ENCODE measurements around the gene CTBP1. TPM values are rescaled to one million over a fixed set of nuclear protein-coding genes. Genes with fewer than 3 reads are reported as not detected.

CTBP1 gene
- total and polyA plus RNA-seq, 4 experiments from 2014 or later: 39.3 to 195 (median 132) TPM

DNA sequence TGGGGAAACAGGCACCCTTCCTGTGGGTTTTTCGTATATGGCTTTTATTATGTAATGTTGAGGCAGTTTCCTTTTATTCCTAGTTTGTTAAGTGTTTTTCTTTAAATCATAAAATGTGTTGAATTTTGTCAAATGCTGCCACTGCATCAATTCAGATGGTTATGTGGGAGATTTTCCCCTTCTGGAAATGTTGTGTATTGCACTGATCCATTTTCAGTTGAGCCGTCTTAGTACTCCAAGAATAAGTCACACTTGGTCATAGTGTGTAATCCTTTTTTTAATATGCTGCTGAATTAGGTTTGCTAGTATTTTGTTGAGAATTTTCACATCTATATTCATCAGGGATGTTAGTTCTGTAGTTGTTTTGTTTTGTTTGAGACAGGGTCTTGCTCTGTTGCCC is 9.5 kb upstream of the CTBP1 start:
- intact Hi-C loops (cut with micrococcal nuclease): no loop called here
- ChIA-PET POLR2A (ENCODE audit: partially characterized antibody) (interaction anchor here (0.8 to 2.8 kb wide), 2 partner anchors 9 to 41 kb away, joined by 3 to 16 read pairs; partner anchors contain the start of gene CTBP1), CTCF (ENCODE audit: partially characterized antibody) (interaction anchor here (4.1 kb wide), 1 partner anchor 10 kb away, joined by 24 read pairs; no protein-coding TSS in a partner anchor)
- H3K27me3 ChIP-seq (ENCODE audit: insufficient read depth, low read length): no peaks in the 10 kb centered on the region
- no peaks in the 10 kb centered on the region for H3K27me3 Mint-ChIP-seq
- H3K4me1 Mint-ChIP-seq: peaks cover 29 to 69% (median 44%) of the 10 kb centered on the region in 4 donors
- no peak overlapping the region for H3K27ac ChIP-seq (ENCODE audit: low read depth, low read length)
- no peak overlapping the region for H3K4me3 ChIP-seq (ENCODE audit: low read length in 2 of 2)
- peak overlapping the region in 1 of 7 donors; percentile 71 for H3K27ac Mint-ChIP-seq
- no peak overlapping the region for H3K4me3 Mint-ChIP-seq
- no peak for DNase-seq
- H3K4me1 ChIP-seq (ENCODE audit: insufficient read depth, low read length): peaks cover 23% of the 10 kb centered on the region
- no peaks in the 10 kb centered on the region for H3K9me3 ChIP-seq (ENCODE audit: control insufficient read depth in 1 of 2, low read length in 2 of 2)
- H3K36me3 ChIP-seq (ENCODE audit: insufficient read depth, low read length): no peaks in the 10 kb centered on the region
- H3K9me3 Mint-ChIP-seq: peaks cover 0 to 8% (median 1%) of the 10 kb centered on the region in 8 donors
- no peaks in the 10 kb centered on the region for H3K36me3 Mint-ChIP-seq

DNA sequence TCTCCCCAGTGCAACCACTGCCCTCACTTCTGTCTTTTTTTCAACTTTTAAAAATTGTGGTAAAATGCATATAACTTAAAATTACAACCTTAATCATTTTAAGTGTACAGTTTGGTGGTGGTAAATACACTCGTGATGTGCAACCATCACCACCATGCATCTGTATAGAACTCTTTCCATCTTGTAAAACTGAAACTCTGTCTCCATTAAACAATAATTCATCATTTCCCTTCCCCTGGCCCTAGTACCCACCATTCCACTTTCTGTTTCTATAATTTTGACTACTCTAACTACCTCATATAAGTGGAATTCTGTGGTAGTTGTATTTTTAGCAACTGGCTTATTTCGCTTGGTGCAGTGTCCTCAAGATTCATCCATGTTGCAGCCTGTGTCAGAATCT is 6.8 kb upstream of the CTBP1 start:
- H3K36me3 ChIP-seq (ENCODE audit: insufficient read depth, low read length): no peaks in the 10 kb centered on the region
- Mint-ChIP-seq H3K27ac (peak overlapping the region; percentile 74 to 99 (median 90)), H3K9me3 (peaks cover 0 to 8% (median 1%) of the 10 kb centered on the region in 8 donors), H3K27me3 (no peaks in the 10 kb centered on the region), H3K4me3 (peak overlapping the region in 3 of 8 donors; percentile 18 to 54 (median 48)), H3K4me1 (peaks cover 48 to 86% (median 61%) of the 10 kb centered on the region in 4 donors), H3K36me3 (peaks cover 0 to 4% of the 10 kb centered on the region in 2 donors)
- no peak for DNase-seq
- H3K27ac ChIP-seq (ENCODE audit: low read depth, low read length): peak overlapping the region; percentile 7
- no peaks in the 10 kb centered on the region for H3K9me3 ChIP-seq (ENCODE audit: control insufficient read depth in 1 of 2, low read length in 2 of 2)
- H3K4me3 ChIP-seq (ENCODE audit: low read length in 2 of 2): no peak overlapping the region
- H3K4me1 ChIP-seq (ENCODE audit: insufficient read depth, low read length): peaks cover 47% of the 10 kb centered on the region
- intact Hi-C loops (cut with micrococcal nuclease): no loop called here
- POLR2A ChIA-PET (ENCODE audit: partially characterized antibody): no interaction called here
- CTCF ChIA-PET (ENCODE audit: partially characterized antibody): interaction anchor here (1.2 kb wide), 1 partner anchor 89 kb away, joined by 3 read pairs; no protein-coding TSS in a partner anchor
- no peaks in the 10 kb centered on the region for H3K27me3 ChIP-seq (ENCODE audit: insufficient read depth, low read length)

DNA sequence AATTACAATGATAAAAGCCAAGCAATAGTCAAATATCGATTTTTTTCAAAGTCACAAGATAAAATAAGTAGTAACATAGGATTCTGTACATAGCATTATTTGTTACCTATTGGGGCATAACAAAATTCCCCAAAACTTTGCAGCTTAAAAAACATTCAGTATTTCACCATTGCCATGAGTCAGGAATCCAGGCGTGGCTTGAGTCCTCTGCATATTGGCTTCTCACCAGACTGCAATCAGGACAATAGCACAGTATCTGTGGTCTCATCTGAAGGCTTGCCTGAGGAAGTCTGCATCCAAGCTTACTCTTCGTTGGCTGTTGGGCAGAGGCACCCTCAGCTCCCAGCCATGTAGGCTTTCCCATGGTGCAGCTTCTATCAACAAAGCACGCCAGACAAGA is 6.2 kb upstream of the CTBP1 start:
- Mint-ChIP-seq H3K9me3 (peaks cover 0 to 8% (median 1%) of the 10 kb centered on the region in 8 donors), H3K27me3 (no peaks in the 10 kb centered on the region), H3K4me3 (no peak overlapping the region), H3K4me1 (peaks cover 47 to 86% (median 62%) of the 10 kb centered on the region in 4 donors), H3K36me3 (peaks cover 0 to 5% of the 10 kb centered on the region in 2 donors), H3K27ac (peak overlapping the region; percentile 74 to 99 (median 93))
- H3K27ac ChIP-seq (ENCODE audit: low read depth, low read length): peak overlapping the region; percentile 7
- CTCF ChIA-PET (ENCODE audit: partially characterized antibody): interaction anchor here (1.2 to 2.5 kb wide), 3 partner anchors 12 to 92 kb away, joined by 3 to 25 read pairs (median 5); no protein-coding TSS in a partner anchor
- no peak overlapping the region for H3K4me3 ChIP-seq (ENCODE audit: low read length in 2 of 2)
- intact Hi-C loops (cut with micrococcal nuclease): no loop called here
- DNase-seq: no peak
- no peaks in the 10 kb centered on the region for H3K9me3 ChIP-seq (ENCODE audit: control insufficient read depth in 1 of 2, low read length in 2 of 2)
- no peaks in the 10 kb centered on the region for H3K27me3 ChIP-seq (ENCODE audit: insufficient read depth, low read length)
- peaks cover 52% of the 10 kb centered on the region for H3K4me1 ChIP-seq (ENCODE audit: insufficient read depth, low read length)
- H3K36me3 ChIP-seq (ENCODE audit: insufficient read depth, low read length): no peaks in the 10 kb centered on the region
- POLR2A ChIA-PET (ENCODE audit: partially characterized antibody): no interaction called here

DNA sequence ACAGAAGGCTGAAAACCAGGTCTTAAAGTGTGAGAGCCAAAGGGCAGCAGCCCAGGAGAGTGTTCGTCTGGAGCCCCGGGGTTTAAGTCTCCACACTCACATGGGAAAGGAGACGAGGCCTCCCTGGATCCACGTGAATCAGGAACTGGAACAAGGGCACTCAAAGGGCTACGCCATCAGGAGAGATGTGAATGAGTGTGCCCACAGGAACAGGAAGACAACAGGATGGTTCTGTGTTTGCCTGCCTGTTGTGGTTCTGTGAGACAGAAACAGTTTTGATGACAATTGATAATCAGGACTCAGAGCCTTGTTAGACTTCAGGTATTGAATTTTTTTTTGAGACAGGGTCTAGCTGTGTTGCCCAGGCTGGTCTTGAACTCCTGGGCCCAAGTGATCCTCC is 4.9 kb upstream of the CTBP1 start:
- Histone ChIP-seq H3K4me1 (ENCODE audit: insufficient read depth, low read length) (peaks cover 57% of the 10 kb centered on the region), H3K4me3 (ENCODE audit: low read length in 2 of 2) (peak overlapping the region in 1 of 2 donors; percentile 23), H3K9me3 (ENCODE audit: control insufficient read depth in 1 of 2, low read length in 2 of 2) (no peaks in the 10 kb centered on the region), H3K27me3 (ENCODE audit: insufficient read depth, low read length) (no peaks in the 10 kb centered on the region), H3K27ac (ENCODE audit: low read depth, low read length) (peak overlapping the region; percentile 7), H3K36me3 (ENCODE audit: insufficient read depth, low read length) (no peaks in the 10 kb centered on the region)
- ChIA-PET POLR2A (ENCODE audit: partially characterized antibody) (interaction anchor here (0.6 to 1.5 kb wide), 4 partner anchors 13 to 458 kb away, joined by 3 to 9 read pairs (median 4); partner anchors contain the start of genes SLBP and UVSSA), CTCF (ENCODE audit: partially characterized antibody) (interaction anchor here (0.6 to 2.5 kb wide), 6 partner anchors 13 to 123 kb away, joined by 3 to 25 read pairs (median 4); no protein-coding TSS in a partner anchor)
- H3K9me3 Mint-ChIP-seq: peaks cover 0 to 8% (median 1%) of the 10 kb centered on the region in 8 donors
- DNase-seq: peak in 4 of 5 donors; percentile 28 to 43 (median 39)
- peak overlapping the region; percentile 57 to 87 (median 79) for H3K4me3 Mint-ChIP-seq
- no peaks in the 10 kb centered on the region for H3K27me3 Mint-ChIP-seq
- intact Hi-C loops (cut with micrococcal nuclease): no loop called here
- H3K36me3 Mint-ChIP-seq: peaks cover 0 to 12% of the 10 kb centered on the region in 2 donors
- H3K4me1 Mint-ChIP-seq: peaks cover 44 to 86% (median 60%) of the 10 kb centered on the region in 4 donors
- peak overlapping the region; percentile 87 to 99 (median 94) for H3K27ac Mint-ChIP-seq

DNA sequence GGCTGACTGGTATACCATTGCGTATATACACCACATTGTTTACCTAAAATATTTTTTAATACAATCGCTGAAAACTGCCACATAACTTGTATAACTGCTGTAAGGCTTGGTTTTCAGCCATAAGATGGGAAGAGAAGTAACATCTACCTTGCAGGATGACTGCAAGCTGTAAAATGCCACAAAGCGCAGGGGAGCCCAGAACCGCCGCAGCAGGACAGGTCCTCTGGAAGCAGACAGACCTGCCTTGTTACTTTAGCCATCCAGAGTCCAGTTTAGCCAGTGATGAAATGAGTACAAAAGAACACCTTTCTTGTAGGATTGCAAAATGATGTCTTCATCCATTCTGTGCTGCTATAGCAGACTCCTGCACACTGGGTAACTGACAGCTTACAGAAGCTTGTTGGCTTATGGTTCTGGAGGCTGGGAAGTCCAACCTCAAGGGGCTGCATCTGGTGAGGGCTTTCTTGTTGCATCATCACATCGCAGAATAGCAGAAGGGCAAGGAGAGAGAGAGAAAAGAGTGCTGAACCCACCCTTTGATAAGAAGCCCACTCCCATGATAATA is 4.1 kb upstream of the CTBP1 start:
- no peaks in the 10 kb centered on the region for H3K36me3 ChIP-seq (ENCODE audit: insufficient read depth, low read length)
- Mint-ChIP-seq H3K9me3 (peaks cover 0 to 3% (median 0%) of the 10 kb centered on the region in 8 donors), H3K4me1 (peaks cover 41 to 79% (median 60%) of the 10 kb centered on the region in 4 donors), H3K27me3 (no peaks in the 10 kb centered on the region), H3K4me3 (peak overlapping the region; percentile 36 to 87 (median 74)), H3K27ac (peak overlapping the region; percentile 91 to 99 (median 94)), H3K36me3 (peaks cover 0 to 12% of the 10 kb centered on the region in 2 donors)
- no peak overlapping the region for H3K4me3 ChIP-seq (ENCODE audit: low read length in 2 of 2)
- H3K9me3 ChIP-seq (ENCODE audit: control insufficient read depth in 1 of 2, low read length in 2 of 2): no peaks in the 10 kb centered on the region
- peaks cover 57% of the 10 kb centered on the region for H3K4me1 ChIP-seq (ENCODE audit: insufficient read depth, low read length)
- H3K27me3 ChIP-seq (ENCODE audit: insufficient read depth, low read length): no peaks in the 10 kb centered on the region
- intact Hi-C loops (cut with micrococcal nuclease): no loop called here
- peak overlapping the region; percentile 25 for H3K27ac ChIP-seq (ENCODE audit: low read depth, low read length)
- DNase-seq: no peak
- POLR2A ChIA-PET (ENCODE audit: partially characterized antibody): interaction anchor here (0.6 to 1.5 kb wide), 4 partner anchors 14 to 459 kb away, joined by 3 to 9 read pairs (median 4); partner anchors contain the start of genes SLBP and UVSSA
- CTCF ChIA-PET (ENCODE audit: partially characterized antibody): interaction anchor here (1.1 to 2.5 kb wide), 5 partner anchors 14 to 123 kb away, joined by 3 to 25 read pairs (median 4); no protein-coding TSS in a partner anchor

DNA sequence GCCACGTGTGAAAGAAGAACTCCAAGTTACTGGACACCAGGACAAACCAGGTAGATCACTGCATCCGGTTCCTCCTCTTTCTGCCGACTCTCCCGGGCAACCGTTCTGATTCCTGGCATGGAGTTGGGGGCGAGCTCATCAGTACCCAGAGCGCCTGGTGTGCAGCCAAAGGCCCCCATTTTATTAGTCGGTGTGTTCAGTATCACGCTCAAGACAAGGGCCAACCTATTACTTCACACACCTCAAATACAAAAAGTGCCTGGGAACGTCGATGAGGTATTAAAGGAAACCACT is 2.8 kb upstream of the CTBP1 start:
- Mint-ChIP-seq H3K27me3 (no peaks in the 10 kb centered on the region), H3K4me1 (peaks cover 41 to 79% (median 64%) of the 10 kb centered on the region in 4 donors), H3K36me3 (peaks cover 0 to 16% of the 10 kb centered on the region in 2 donors), H3K27ac (peak overlapping the region in 4 of 7 donors; percentile 60 to 99 (median 86)), H3K4me3 (peak overlapping the region in 6 of 8 donors; percentile 9 to 92 (median 48)), H3K9me3 (peaks cover 0 to 3% (median 0%) of the 10 kb centered on the region in 8 donors)
- Histone ChIP-seq H3K4me1 (ENCODE audit: insufficient read depth, low read length) (peaks cover 65% of the 10 kb centered on the region), H3K4me3 (ENCODE audit: low read length in 2 of 2) (no peak overlapping the region), H3K27ac (ENCODE audit: low read depth, low read length) (peak overlapping the region; percentile 88), H3K9me3 (ENCODE audit: control insufficient read depth in 1 of 2, low read length in 2 of 2) (no peaks in the 10 kb centered on the region), H3K36me3 (ENCODE audit: insufficient read depth, low read length) (no peaks in the 10 kb centered on the region), H3K27me3 (ENCODE audit: insufficient read depth, low read length) (no peaks in the 10 kb centered on the region)
- intact Hi-C loops (cut with micrococcal nuclease): no loop called here
- DNase-seq: no peak
- POLR2A ChIA-PET (ENCODE audit: partially characterized antibody): interaction anchor here (1.0 to 5.9 kb wide), 3 partner anchors 16 to 95 kb away, joined by 5 to 146 read pairs (median 35); partner anchors contain the start of genes MAEA and UVSSA
- CTCF ChIA-PET (ENCODE audit: partially characterized antibody): interaction anchor here (1.1 to 6.1 kb wide), 6 partner anchors 13 to 121 kb away, joined by 3 to 29 read pairs (median 4); partner anchors contain the start of gene UVSSA
